Activated B cell treated with CpG ODN at 0.5 μM for 24 hours (primary cell): ENCODE data around the gene RAB11FIP3. TPM values are rescaled to one million over a fixed set of nuclear protein-coding genes. Genes with fewer than 3 reads are reported as not detected.

Experiments
- ATAC-seq: fragments of 200-7000 bp; cut with Tn5 transposase; one replicate; pipeline ENCODE4 v1.10.0; 2021; ENCODE audit warnings: low read depth, mild to moderate bottlenecking, moderate library complexity
- CTCF ChIA-PET: fragments of 350-600 bp; sonication (Branson Sonifier 250); formaldehyde crosslinking; loops from one replicate; lab custom pipeline; 2021; ENCODE audit warnings: antibody characterized with exemption; lab: Charles Lee
- POLR2A ChIA-PET: fragments of 350-600 bp; sonication (Branson Sonifier 250); formaldehyde crosslinking; loops from one replicate; lab custom pipeline; 2021; ENCODE audit warnings: antibody characterized with exemption; lab: Charles Lee
- DNase-seq: peaks from one replicate; pipeline ENCODE4 v3.0.0; 2022
- H3K27ac Mint-ChIP-seq: one replicate; pipeline ENCODE4 v1.8.0; 2020; ENCODE audit warnings: mixed read lengths
- H3K27me3 Mint-ChIP-seq: one replicate; pipeline ENCODE4 v1.8.0; 2021; ENCODE audit warnings: mixed read lengths
- H3K36me3 Mint-ChIP-seq: one replicate; pipeline ENCODE4 v1.8.0; 2021; ENCODE audit warnings: low read depth, mixed read lengths
- H3K4me1 Mint-ChIP-seq: one replicate; pipeline ENCODE4 v1.8.0; 2021; ENCODE audit warnings: mixed read lengths
- H3K4me3 Mint-ChIP-seq: one replicate; pipeline ENCODE4 v1.8.0; 2020; ENCODE audit warnings: mild to moderate bottlenecking, mixed read lengths
- H3K9me3 Mint-ChIP-seq: one replicate; pipeline ENCODE4 v1.8.0; 2020; ENCODE audit warnings: mixed read lengths
- CTCF ChIP-seq: fragments of 200-600 bp; IDR thresholded peaks from one replicate; pipeline ENCODE4 v1.8.0; 2022; ENCODE audit warnings: antibody characterized with exemption, mild to moderate bottlenecking
- intact Hi-C: fragments of 100-400 bp; cut with micrococcal nuclease; formaldehyde crosslinking; loops from one replicate; pipeline ENCODE4 v1.15.1; 2024
- total RNA-seq: library from RNA; stranded (reverse); gene quantifications from 2 replicates; pipeline ENCODE4 v1.2.3, GENCODE V29; 2022

The RAB11FIP3 gene
- total RNA-seq, 1 donor from 2014 or later, result 35.4 TPM

DNA sequence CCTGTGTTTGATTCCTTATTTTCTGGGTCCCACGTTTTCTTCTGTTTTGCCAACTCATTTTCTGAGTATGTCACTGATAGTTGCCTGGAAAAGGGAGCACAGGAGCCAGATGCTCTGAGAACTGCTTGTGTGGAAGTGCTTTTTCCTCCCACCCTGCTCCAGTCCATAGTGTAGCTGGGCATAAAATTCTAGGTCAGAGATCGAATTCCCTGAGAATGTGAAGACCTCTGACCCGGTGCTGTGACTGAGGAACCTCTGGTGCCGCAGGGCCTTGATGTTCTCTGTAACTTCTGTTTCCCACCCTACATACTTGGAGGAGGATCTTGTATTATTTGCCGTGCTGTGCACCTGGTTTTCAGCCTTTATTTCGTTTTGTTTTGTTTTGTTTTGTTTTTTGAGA is 82.5 kb downstream of the RAB11FIP3 start:
- CTCF ChIA-PET, result no interaction called here
- no peaks in the 10 kb centered on the region for H3K27me3 Mint-ChIP-seq
- H3K27ac Mint-ChIP-seq, result no peak overlapping the region
- peaks cover 4% of the 10 kb centered on the region for H3K36me3 Mint-ChIP-seq
- POLR2A ChIA-PET, result no interaction called here
- DNase-seq (no peak), ATAC-seq (no peak)
- no peaks in the 10 kb centered on the region for H3K4me1 Mint-ChIP-seq
- TF ChIP-seq CTCF, result no peak
- H3K9me3 Mint-ChIP-seq, result no peaks in the 10 kb centered on the region
- H3K4me3 Mint-ChIP-seq, result no peak overlapping the region
- intact Hi-C loops, result no loop called here

GRCh38 chr16:508884-509736 is 83.7 kb downstream of the RAB11FIP3 start:
- no peak for ATAC-seq
- H3K27me3 Mint-ChIP-seq, result no peaks in the 10 kb centered on the region
- H3K4me3 Mint-ChIP-seq, result no peak overlapping the region
- no peaks in the 10 kb centered on the region for H3K9me3 Mint-ChIP-seq
- ChIA-PET CTCF (no interaction called here), POLR2A (interaction anchor here (0.6 kb wide), 1 partner anchor 370 kb away, joined by 6 read pairs; no protein-coding TSS in a partner anchor)
- H3K4me1 Mint-ChIP-seq, result no peaks in the 10 kb centered on the region
- no peak for DNase-seq
- no peak overlapping the region for H3K27ac Mint-ChIP-seq
- TF ChIP-seq CTCF, result no peak
- intact Hi-C loops, result no loop called here
- peaks cover 6% of the 10 kb centered on the region for H3K36me3 Mint-ChIP-seq

- H3K27me3 Mint-ChIP-seq, result no peaks in the 10 kb centered on the region
- H3K4me3 Mint-ChIP-seq, result no peak overlapping the region
- DNase-seq, result no peak
- no peaks in the 10 kb centered on the region for H3K9me3 Mint-ChIP-seq
- ChIA-PET CTCF (no interaction called here), POLR2A (interaction anchor here (0.6 kb wide), 1 partner anchor 92 kb away, joined by 6 read pairs; no protein-coding TSS in a partner anchor)
- TF ChIP-seq CTCF, result no peak
- intact Hi-C loops, result no loop called here
- no peaks in the 10 kb centered on the region for H3K4me1 Mint-ChIP-seq
- no peak overlapping the region for H3K27ac Mint-ChIP-seq
- ATAC-seq, result no peak
- peaks cover 10% of the 10 kb centered on the region for H3K36me3 Mint-ChIP-seq
These were observed 84.8 kb downstream of the RAB11FIP3 start for GRCh38 chr16:510066-510825.

GRCh38 chr16:512802-513201 is 87.4 kb downstream of the RAB11FIP3 start:
- ATAC-seq (no peak), DNase-seq (no peak)
- Mint-ChIP-seq H3K4me3 (no peak overlapping the region), H3K36me3 (peaks cover 10% of the 10 kb centered on the region), H3K4me1 (no peaks in the 10 kb centered on the region), H3K27me3 (no peaks in the 10 kb centered on the region), H3K27ac (no peak overlapping the region), H3K9me3 (no peaks in the 10 kb centered on the region)
- ChIA-PET POLR2A (no interaction called here), CTCF (no interaction called here)
- no peak for TF ChIP-seq CTCF
- intact Hi-C loops, result no loop called here

DNA sequence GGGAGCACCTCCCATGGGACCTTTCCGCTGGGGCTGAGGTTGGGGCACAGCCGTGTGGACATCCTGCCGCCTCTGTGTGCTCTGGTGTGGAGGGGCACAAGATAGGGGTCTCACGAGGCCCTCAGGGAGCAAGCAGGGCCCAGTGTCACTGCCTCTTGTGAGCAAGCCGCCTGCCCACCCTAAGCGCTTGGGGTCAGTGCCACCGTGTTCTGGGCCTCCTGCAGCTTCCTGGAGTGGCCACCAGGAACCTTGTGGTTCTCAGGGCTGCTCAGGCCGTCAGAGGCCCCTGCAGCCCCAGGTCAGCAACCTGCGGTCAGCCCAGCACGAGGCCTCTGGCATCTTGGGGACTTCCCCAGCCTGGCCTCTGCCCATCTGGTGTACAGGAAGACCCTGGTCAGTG is 88.5 kb downstream of the RAB11FIP3 start:
- Mint-ChIP-seq H3K4me3 (no peak overlapping the region), H3K27me3 (no peaks in the 10 kb centered on the region), H3K9me3 (no peaks in the 10 kb centered on the region), H3K27ac (no peak overlapping the region), H3K36me3 (peaks cover 11% of the 10 kb centered on the region), H3K4me1 (no peaks in the 10 kb centered on the region)
- ChIA-PET POLR2A (no interaction called here), CTCF (no interaction called here)
- TF ChIP-seq CTCF, result no peak
- intact Hi-C loops, result no loop called here
- ATAC-seq (no peak), DNase-seq (no peak)
